A549 (cell line): ENCODE results near the gene GPR27.

Experiments
- CEBPB ChIP-seq, 2 experiments: fragments of >200 bp in 1 of 2; sonication (Bioruptor Twin) in 1 of 2; formaldehyde crosslinking in 1 of 2; IDR thresholded peaks; 2 replicates each; pipeline ENCODE4 v1.6.1; 2012 to 2016
- CHD4 ChIP-seq: fragments of 200-600 bp; sonication (generic); IDR thresholded peaks from 2 replicates; pipeline ENCODE4 v1.6.1; 2016; ENCODE audit warnings: antibody characterized with exemption, mild to moderate bottlenecking, borderline replicate concordance
- CTCF ChIP-seq: fragments of >200 bp; sonication (Bioruptor Twin); formaldehyde crosslinking; IDR thresholded peaks from 3 replicates; pipeline ENCODE4 v1.5.1; 2016
- HDAC2 ChIP-seq: fragments of 200-600 bp; sonication (generic); IDR thresholded peaks from 2 replicates; pipeline ENCODE4 v1.6.1; 2016
- JUN ChIP-seq, 2 experiments: fragments of >200 bp; sonication (Bioruptor Twin); formaldehyde crosslinking; IDR thresholded peaks; 2 replicates in 1 of 2; 3 replicates in 1 of 2; pipeline ENCODE4 v1.6.1; 2016 to 2017
- KDM1A ChIP-seq: fragments of 200-600 bp; sonication (generic); IDR thresholded peaks from 2 replicates; pipeline ENCODE4 v1.6.1; 2016; ENCODE audit warnings: low read depth, mild to moderate bottlenecking
- KDM5A ChIP-seq: fragments of 200-600 bp; sonication (generic); IDR thresholded peaks from 2 replicates; pipeline ENCODE4 v1.6.1; 2016; ENCODE audit warnings: antibody characterized with exemption, mild to moderate bottlenecking
- POLR2A ChIP-seq: IDR thresholded peaks from 2 replicates; pipeline ENCODE4 v1.6.1; 2012; ENCODE audit warnings: mild to moderate bottlenecking, low read length
- REST ChIP-seq: fragments of 200-600 bp; sonication (generic); IDR thresholded peaks from 2 replicates; pipeline ENCODE4 v1.6.1; 2016; ENCODE audit warnings: antibody characterized with exemption, mild to moderate bottlenecking, moderate library complexity
- RFX5 ChIP-seq: fragments of 450-650 bp; IDR thresholded peaks from 2 replicates; pipeline ENCODE4 v1.7.1; 2014; ENCODE audit warnings: antibody characterized with exemption, mild to moderate bottlenecking, moderate library complexity
- SMC3 ChIP-seq: fragments of >200 bp; sonication (Bioruptor Twin); formaldehyde crosslinking; IDR thresholded peaks from 3 replicates; pipeline ENCODE4 v1.6.1; 2018; ENCODE audit warnings: inconsistent platforms
- ZNF302 ChIP-seq: fragments of 250-450 bp; sonication (Bioruptor Pico); IDR thresholded peaks from 2 replicates; pipeline ENCODE4 v1.9.0; 2021; ENCODE audit warnings: inconsistent platforms, mild to moderate bottlenecking, moderate library complexity

- TF ChIP-seq CTCF (no peak), REST (no peak), CEBPB (IDR thresholded peaks at IDR 0.05) (no peak), POLR2A (no peak), ZNF302 (no peak), JUN (IDR thresholded peaks at IDR 0.05) (no peak), HDAC2 (no peak), KDM5A (no peak), SMC3 (no peak), KDM1A (no peak), CHD4 (no peak), RFX5 (no peak)
These were observed 589 bp upstream of the GPR27 start for GRCh38 chr3:71752831-71753700.
